ENCODE results near the gene MAFG. TPM values are rescaled to one million over a fixed set of nuclear protein-coding genes. Genes with fewer than 3 reads are reported as not detected.

Gene MAFG
- 32.1 and 36.5 TPM in 2 replicates for polyA plus RNA-seq (2013)

- WGBS (ENCODE audit: extremely low coverage, insufficient coverage, insufficient read length): no CpG with 5 or more reads among the region's 98 CpGs
- peak within 1 kb of the TSS; percentile 6 for H2BK12ac ChIP-seq (ENCODE audit: low read length)
- peak within 1 kb of the TSS; percentile 92 for H4K91ac ChIP-seq (ENCODE audit: low read depth, low read length)
- H2BK120ac ChIP-seq (ENCODE audit: insufficient read depth, low read length, poor library complexity): peak within 1 kb of the TSS; percentile 79
- peak within 1 kb of the TSS; percentile 96 for H3K27ac ChIP-seq (ENCODE audit: low read depth, low read length)
- peak within 1 kb of the TSS; percentile 91 for H4K8ac ChIP-seq (ENCODE audit: low read depth, low read length)
- peaks cover 35% of the 10 kb centered on the region for H3K79me2 ChIP-seq (ENCODE audit: control insufficient read depth, insufficient read depth, low read length, poor library complexity)
- peak within 1 kb of the TSS; percentile 84 for H3K14ac ChIP-seq (ENCODE audit: low read length)
- H3K4me1 ChIP-seq (ENCODE audit: control insufficient read depth in 1 of 2, insufficient read depth in 2 of 2, low read length in 2 of 2): peaks cover 34 to 38% of the 10 kb centered on the region in 2 experiments
- H3K4me2 ChIP-seq (ENCODE audit: low read length): peak within 1 kb of the TSS; percentile 81
- H3K27me3 ChIP-seq (ENCODE audit: insufficient read depth, low read length): no peaks in the 10 kb centered on the region
- H2AK5ac ChIP-seq (ENCODE audit: low read length): peak within 1 kb of the TSS; percentile 79
- peak; percentile 91 to 96 for DNase-seq
- peak within 1 kb of the TSS; percentile 89 for H2BK5ac ChIP-seq (ENCODE audit: low read depth, low read length, poor library complexity)
- H3K18ac ChIP-seq (ENCODE audit: low read length): peak within 1 kb of the TSS; percentile 88
- H4K12ac ChIP-seq (ENCODE audit: low read depth, low read length): peak within 1 kb of the TSS; percentile 72
- H3K9ac ChIP-seq (ENCODE audit: low read length): peak within 1 kb of the TSS; percentile 81
- no peaks in the 10 kb centered on the region for H3K9me3 ChIP-seq (ENCODE audit: insufficient read depth, low read depth, low read length)
- H3K4me3 ChIP-seq (ENCODE audit: low read depth, low read length): peak within 1 kb of the TSS; percentile 81
- peaks cover under 1% of the 10 kb centered on the region in 2 experiments for H3K36me3 ChIP-seq (ENCODE audit: control insufficient read depth in 1 of 2, insufficient read depth in 2 of 2, low read length in 2 of 2)
- H2AFZ ChIP-seq (ENCODE audit: insufficient read depth, low read length, poor library complexity): peak within 1 kb of the TSS; percentile 63
- H3K23ac ChIP-seq (ENCODE audit: low read length): no peak within 1 kb of the TSS
- peak within 1 kb of the TSS; percentile 80 for H3K4ac ChIP-seq (ENCODE audit: low read depth, low read length)
- peaks cover 26% of the 10 kb centered on the region for H3K79me1 ChIP-seq (ENCODE audit: low read length)
These were observed at the start of gene MAFG for GRCh38 chr17:81927653-81928543. MAFG (minus strand) TSS chr17:81927735; CDS start chr17:81923185, 4,550 bp downstream.

DNA sequence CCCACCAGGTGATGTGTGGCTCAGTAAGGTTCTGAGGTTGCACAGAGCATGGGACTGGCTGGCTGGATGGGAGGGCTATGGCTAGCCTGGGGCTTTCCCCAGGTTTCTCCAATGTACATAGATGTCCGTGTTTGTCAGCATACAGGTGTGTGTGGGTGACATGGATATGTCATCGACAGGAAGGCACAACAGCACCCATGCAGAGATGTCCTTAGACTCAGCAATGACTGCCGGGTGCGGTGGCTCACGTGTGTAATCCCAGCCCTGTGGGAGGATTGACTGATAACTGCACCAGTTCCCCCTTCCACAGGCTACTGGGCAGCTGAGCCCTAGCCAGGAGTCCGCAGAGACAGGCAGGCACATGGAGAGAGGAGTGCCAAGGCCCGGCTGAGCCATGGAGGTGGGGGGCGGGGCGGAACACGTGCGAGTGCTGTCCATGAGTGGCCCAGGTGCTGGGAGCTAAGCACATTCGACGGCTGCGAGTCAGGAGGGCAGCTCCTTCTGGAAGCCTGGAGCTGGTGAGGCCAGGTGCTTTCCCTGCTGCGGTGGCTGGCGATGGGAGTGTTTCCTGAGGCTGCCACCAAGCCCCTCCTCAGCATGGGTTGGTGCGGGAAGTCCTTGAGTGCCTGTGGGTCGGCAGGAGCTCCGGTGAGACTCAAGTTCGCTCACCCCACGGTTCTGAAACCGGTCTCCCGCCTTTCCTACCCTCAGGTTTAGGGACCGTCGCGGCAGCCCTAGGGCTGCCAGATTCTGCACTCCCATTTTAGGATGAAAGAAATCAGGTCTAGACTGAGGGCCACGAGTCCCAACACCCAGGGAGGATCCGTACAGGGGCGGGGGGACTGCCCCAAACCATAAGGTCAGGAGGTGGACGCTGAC is 49.0 kb upstream of the MAFG start:
- Histone ChIP-seq H2BK5ac (ENCODE audit: low read depth, low read length, poor library complexity) (peak overlapping the region; percentile 11), H2AFZ (ENCODE audit: insufficient read depth, low read length, poor library complexity) (no peak overlapping the region), H4K91ac (ENCODE audit: low read depth, low read length) (peak overlapping the region; percentile 93), H3K79me2 (ENCODE audit: control insufficient read depth, insufficient read depth, low read length, poor library complexity) (peaks cover 7% of the 10 kb centered on the region), H2BK12ac (ENCODE audit: low read length) (no peak overlapping the region), H3K36me3 (ENCODE audit: control insufficient read depth in 1 of 2, insufficient read depth in 2 of 2, low read length in 2 of 2) (no peaks in the 10 kb centered on the region), H4K12ac (ENCODE audit: low read depth, low read length) (peak overlapping the region; percentile 97), H3K79me1 (ENCODE audit: low read length) (peaks cover 23% of the 10 kb centered on the region), H3K9me3 (ENCODE audit: insufficient read depth, low read depth, low read length) (peaks cover 3% of the 10 kb centered on the region), H3K27ac (ENCODE audit: low read depth, low read length) (no peak overlapping the region), H3K14ac (ENCODE audit: low read length) (peak overlapping the region; percentile 93), H2AK5ac (ENCODE audit: low read length) (peak overlapping the region; percentile 1), H3K9ac (ENCODE audit: low read length) (peak overlapping the region; percentile 70), H4K8ac (ENCODE audit: low read depth, low read length) (peak overlapping the region; percentile 92), H3K4me1 (ENCODE audit: control insufficient read depth in 1 of 2, insufficient read depth in 2 of 2, low read length in 2 of 2) (peaks cover 24 to 29% of the 10 kb centered on the region in 2 experiments), H3K23ac (ENCODE audit: low read length) (no peak overlapping the region), H3K27me3 (ENCODE audit: insufficient read depth, low read length) (no peaks in the 10 kb centered on the region), H3K4me3 (ENCODE audit: low read depth, low read length) (peak overlapping the region; percentile 82), H3K4me2 (ENCODE audit: low read length) (peak overlapping the region; percentile 76), H3K18ac (ENCODE audit: low read length) (peak overlapping the region; percentile 18), H2BK120ac (ENCODE audit: insufficient read depth, low read length, poor library complexity) (peak overlapping the region; percentile 4), H3K4ac (ENCODE audit: low read depth, low read length) (peak overlapping the region; percentile 25)
- DNase-seq: peak; percentile 57 to 69
- no CpG with 5 or more reads among the region's 30 CpGs for WGBS (ENCODE audit: extremely low coverage, insufficient coverage, insufficient read length)

- no peak overlapping the region for H2AK5ac ChIP-seq (ENCODE audit: low read length)
- H3K79me2 ChIP-seq (ENCODE audit: control insufficient read depth, insufficient read depth, low read length, poor library complexity): peaks cover 7% of the 10 kb centered on the region
- H3K36me3 ChIP-seq (ENCODE audit: control insufficient read depth in 1 of 2, insufficient read depth in 2 of 2, low read length in 2 of 2): no peaks in the 10 kb centered on the region
- peaks cover 12% of the 10 kb centered on the region for H3K79me1 ChIP-seq (ENCODE audit: low read length)
- no peak overlapping the region for H3K14ac ChIP-seq (ENCODE audit: low read length)
- no peak overlapping the region for H2AFZ ChIP-seq (ENCODE audit: insufficient read depth, low read length, poor library complexity)
- no peaks in the 10 kb centered on the region for H3K27me3 ChIP-seq (ENCODE audit: insufficient read depth, low read length)
- H2BK120ac ChIP-seq (ENCODE audit: insufficient read depth, low read length, poor library complexity): no peak overlapping the region
- H4K12ac ChIP-seq (ENCODE audit: low read depth, low read length): no peak overlapping the region
- no peak overlapping the region for H3K27ac ChIP-seq (ENCODE audit: low read depth, low read length)
- no peak overlapping the region for H4K8ac ChIP-seq (ENCODE audit: low read depth, low read length)
- no peak overlapping the region for H4K91ac ChIP-seq (ENCODE audit: low read depth, low read length)
- peaks cover 3% of the 10 kb centered on the region for H3K9me3 ChIP-seq (ENCODE audit: insufficient read depth, low read depth, low read length)
- no peak overlapping the region for H2BK5ac ChIP-seq (ENCODE audit: low read depth, low read length, poor library complexity)
- H3K4me1 ChIP-seq (ENCODE audit: control insufficient read depth in 1 of 2, insufficient read depth in 2 of 2, low read length in 2 of 2): peaks cover 4 to 13% of the 10 kb centered on the region in 2 experiments
- no peak overlapping the region for H3K9ac ChIP-seq (ENCODE audit: low read length)
- no peak overlapping the region for H2BK12ac ChIP-seq (ENCODE audit: low read length)
- H3K18ac ChIP-seq (ENCODE audit: low read length): no peak overlapping the region
- DNase-seq: no peak
- H3K23ac ChIP-seq (ENCODE audit: low read length): no peak overlapping the region
- H3K4me2 ChIP-seq (ENCODE audit: low read length): no peak overlapping the region
- H3K4ac ChIP-seq (ENCODE audit: low read depth, low read length): no peak overlapping the region
- no peak overlapping the region for H3K4me3 ChIP-seq (ENCODE audit: low read depth, low read length)
These were observed 45.9 kb upstream of the MAFG start for GRCh38 chr17:81973432-81973831.
